Suprapubic skin (tissue), 4 donors: ENCODE results near the gene NUFIP1.

Experiments used
- CTCF ChIP-seq, 2 donors: fragments of 200-600 bp in 1 of 2; fragments of 450-650 bp in 1 of 2; sonication (generic) in 1 of 2; IDR thresholded peaks; one replicate each; pipeline ENCODE4 v1.5.1; 2016 to 2019; ENCODE audit warnings: antibody characterized with exemption in 2 of 2, mild to moderate bottlenecking in 1 of 2, moderate library complexity in 1 of 2
- POLR2A ChIP-seq, 2 donors: fragments of 450-650 bp; IDR thresholded peaks; one replicate each; pipeline ENCODE4 v1.6.1; 2017; ENCODE audit warnings: antibody characterized with exemption in 2 of 2, mild to moderate bottlenecking in 2 of 2, moderate library complexity in 2 of 2
- POLR2AphosphoS5 ChIP-seq, 3 donors: sonication (generic); formaldehyde crosslinking; IDR thresholded peaks; one replicate each; pipeline ENCODE4 v1.6.1; 2017; ENCODE audit warnings: antibody characterized with exemption in 3 of 3

DNA sequence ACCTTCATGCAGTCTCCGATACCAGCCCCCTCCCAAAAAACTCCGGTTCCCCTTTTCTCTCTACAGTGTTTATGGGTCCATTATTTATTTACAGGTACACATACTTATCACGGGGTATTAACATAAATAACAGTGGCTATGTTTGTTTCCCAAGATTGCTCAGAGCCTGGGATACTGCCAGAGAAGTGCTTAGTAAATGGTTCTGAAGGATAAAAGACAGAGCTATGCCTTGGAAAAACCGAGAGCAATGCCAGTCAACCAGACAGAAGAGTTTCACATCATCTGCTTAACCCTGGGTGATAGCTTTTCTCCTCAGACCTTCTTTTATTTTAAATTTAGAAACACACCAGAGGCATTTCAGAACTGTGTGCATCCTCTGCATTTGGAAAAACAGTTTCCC is 61.3 kb downstream of the NUFIP1 start:
- TF ChIP-seq CTCF (IDR thresholded peaks at IDR 0.05) (no peak), POLR2A (IDR thresholded peaks at IDR 0.05) (no peak), POLR2AphosphoS5 (IDR thresholded peaks at IDR 0.05) (no peak)
